ENCODE results near the gene ITGB5.

The ITGB5 gene

DNA sequence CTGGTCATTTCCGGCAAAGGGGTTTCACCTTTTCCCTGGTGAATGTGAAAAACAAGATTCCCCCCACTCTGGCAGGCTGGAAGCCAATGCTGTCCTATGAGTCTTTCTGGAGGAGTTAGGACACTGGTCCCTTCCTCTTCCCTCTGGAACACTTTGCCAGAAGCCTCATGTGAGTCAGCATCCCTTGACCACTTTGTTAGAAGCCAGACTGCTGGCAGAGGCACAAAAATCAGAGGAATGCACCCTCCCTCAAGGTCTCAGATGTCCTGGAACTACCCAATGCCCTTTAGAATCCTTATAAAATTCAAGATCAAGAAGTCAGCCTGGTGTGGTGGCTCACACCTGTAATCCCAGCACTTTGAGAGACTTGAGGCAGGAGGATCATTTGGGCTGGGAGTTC lies 26.6 kb downstream of the ITGB5 start:
- DNase-seq = no peak

DNA sequence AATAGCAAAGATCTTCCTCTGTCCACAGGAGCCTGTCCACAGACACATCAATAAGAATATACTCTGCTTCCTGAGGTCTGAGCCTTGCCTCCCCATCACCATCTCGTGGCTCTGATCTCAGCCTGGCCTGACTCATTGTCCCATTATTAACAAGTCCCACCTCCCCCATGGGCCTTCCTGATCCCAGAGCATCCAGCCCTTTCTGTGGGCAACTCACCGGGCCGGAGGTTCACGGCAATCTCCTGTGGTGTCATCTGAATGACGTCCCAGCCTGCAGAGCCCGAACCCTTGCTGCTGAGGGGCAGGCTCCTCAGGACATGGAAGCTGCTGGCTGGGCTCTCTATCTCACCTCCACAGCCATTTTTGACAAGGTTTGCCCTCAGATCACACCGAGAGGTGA lies 28.1 kb downstream of the ITGB5 start:
- DNase-seq = no peak

GRCh38 chr3:124858275-124858674 lies 28.9 kb downstream of the ITGB5 start:
- DNase-seq = no peak

GRCh38 chr3:124856677-124857076 lies 30.5 kb downstream of the ITGB5 start:
- no peak for DNase-seq

GRCh38 chr3:124854009-124854408 lies 33.2 kb downstream of the ITGB5 start:
- no peak for DNase-seq

DNA sequence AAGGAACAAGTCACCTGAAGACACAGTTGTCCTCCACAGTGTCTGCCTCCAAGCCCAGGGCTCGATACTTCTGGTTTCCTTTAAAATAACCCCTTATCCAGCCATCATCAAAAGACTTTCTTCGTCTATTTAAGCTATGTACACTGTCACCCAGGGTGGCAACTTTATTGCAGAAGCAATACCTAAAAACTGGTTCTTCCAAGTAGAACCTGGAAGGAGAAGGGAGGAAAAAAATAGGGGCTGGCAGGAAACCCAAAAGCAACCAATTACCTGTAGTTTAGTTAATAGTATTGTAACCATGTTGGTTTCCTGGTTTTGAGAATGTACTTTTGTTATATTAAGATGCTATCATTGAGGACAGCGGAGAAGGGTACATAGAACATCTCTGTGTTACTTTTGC lies 33.7 kb downstream of the ITGB5 start:
- DNase-seq = no peak

DNA sequence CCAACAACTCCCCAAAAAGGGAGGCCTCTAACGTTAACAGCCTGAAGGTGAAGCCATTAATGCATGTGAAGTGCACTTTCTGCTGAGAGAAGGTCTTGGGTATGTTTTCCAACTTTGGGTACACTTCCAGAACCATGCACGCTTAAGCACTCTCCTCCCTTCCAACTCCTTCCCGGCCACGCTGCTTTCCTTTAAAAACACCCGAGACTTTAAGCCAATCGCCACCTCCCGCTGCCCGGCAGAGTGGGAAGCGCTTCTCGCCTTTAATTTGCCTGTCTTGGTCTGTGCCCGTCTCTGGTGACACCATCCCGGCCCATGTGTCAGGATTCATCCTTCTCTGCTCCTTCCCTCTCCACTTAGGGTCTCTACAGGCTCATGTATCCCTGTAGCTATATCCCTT lies 35.3 kb downstream of the ITGB5 start:
- DNase-seq = no peak

- no peak for DNase-seq
These were observed 36.0 kb downstream of the ITGB5 start for GRCh38 chr3:124851136-124851535.

DNA sequence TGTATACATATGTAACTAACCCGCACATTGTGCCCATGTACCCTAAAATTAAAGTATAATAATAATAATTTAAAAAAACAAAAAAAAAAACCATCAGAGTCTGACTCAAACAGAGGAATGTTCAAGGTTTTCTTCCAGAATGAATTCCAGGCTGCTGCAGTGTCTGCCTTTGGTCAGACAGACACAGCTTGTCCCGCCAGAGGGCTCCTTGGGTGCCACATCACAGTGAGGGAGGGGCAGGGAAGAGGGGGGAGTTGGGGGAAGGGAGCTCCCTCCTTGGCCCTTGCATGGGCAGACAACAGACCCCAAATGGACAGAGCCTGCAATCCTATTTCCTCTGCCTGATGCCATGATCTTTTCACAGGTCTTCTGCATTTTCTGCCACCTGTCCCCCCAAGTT lies 36.5 kb downstream of the ITGB5 start:
- no peak for DNase-seq

GRCh38 chr3:124850212-124850611 lies 37.0 kb downstream of the ITGB5 start:
- no peak for DNase-seq

DNA sequence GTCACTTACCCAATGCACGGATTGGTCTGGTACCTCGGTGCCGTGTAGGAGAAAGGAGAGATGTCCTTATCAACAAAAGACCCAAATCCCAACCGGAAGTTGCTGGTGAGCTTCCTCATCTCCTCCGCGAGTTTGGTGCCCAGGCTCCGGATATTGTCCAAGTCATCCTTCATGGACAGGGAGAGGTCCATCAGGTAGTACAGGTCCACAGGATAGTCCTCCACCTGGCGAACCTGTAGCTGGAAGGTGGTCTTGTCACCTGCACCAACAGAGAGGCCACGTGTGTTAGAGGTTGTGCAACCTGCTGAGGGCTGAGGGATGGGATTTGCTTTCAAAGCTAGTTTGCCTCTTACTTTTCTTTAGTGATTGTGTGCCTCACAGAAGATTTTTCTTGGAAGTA lies 38.9 kb downstream of the ITGB5 start:
- DNase-seq = no peak

GRCh38 chr3:124847863-124848262 lies 39.3 kb downstream of the ITGB5 start:
- no peak for DNase-seq

DNA sequence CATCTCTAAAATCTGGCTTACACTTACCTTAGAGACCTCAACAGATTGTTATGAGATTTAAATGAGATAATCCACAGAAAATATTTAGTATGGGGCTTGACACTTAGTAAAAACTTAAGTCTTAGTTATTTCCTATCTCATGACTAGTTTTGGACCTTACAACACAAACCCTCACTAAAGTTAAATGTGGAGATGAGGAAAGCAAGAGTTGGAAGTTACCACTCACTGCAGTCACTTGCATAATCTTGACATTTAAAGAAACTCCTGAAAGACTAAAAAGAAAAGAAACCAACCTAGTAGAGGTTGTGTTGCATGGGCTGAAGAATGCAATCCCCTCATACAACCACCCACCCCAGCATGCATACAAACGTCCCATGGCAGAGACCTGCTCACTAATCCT lies 40.1 kb downstream of the ITGB5 start:
- DNase-seq = no peak

DNA sequence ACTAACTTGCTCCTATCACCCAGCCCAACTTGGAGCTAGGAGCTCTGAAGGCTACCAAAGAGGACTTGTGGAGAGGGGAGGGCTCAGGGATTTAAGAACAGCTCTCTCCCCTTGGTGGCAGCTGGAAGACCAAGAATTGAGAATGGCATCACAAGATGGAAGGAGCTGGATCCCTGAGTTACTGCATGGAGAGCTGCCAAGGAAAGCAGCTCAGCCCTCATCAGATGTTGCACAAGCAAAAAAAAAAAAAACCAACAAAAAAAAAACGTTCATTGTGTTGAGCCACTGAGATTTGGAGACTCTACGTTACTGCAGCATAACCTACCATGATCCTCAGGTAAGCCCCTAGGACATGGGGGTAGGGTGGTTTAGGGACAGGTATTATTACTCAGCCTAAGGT lies 41.0 kb downstream of the ITGB5 start:
- no peak for DNase-seq

DNA sequence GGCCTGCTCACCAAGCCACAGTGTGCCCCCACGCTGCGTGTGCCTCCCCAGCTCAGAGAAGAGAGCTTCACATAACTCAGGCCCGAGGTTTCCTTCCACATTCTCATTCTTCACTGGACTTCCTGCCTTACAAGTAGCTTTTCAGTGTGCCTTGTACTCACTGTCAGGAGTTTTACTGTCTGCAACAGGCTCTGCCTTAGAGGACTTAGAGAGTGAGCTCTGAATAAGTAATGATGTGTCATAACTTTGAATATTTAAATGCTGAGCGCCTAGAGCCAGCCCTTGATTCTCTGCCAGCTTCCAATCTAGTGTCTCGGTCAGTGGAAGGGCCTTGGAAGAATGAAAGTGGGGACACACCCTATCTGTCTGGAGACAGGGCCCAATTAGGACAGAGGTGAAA lies 41.8 kb downstream of the ITGB5 start:
- no peak for DNase-seq

DNA sequence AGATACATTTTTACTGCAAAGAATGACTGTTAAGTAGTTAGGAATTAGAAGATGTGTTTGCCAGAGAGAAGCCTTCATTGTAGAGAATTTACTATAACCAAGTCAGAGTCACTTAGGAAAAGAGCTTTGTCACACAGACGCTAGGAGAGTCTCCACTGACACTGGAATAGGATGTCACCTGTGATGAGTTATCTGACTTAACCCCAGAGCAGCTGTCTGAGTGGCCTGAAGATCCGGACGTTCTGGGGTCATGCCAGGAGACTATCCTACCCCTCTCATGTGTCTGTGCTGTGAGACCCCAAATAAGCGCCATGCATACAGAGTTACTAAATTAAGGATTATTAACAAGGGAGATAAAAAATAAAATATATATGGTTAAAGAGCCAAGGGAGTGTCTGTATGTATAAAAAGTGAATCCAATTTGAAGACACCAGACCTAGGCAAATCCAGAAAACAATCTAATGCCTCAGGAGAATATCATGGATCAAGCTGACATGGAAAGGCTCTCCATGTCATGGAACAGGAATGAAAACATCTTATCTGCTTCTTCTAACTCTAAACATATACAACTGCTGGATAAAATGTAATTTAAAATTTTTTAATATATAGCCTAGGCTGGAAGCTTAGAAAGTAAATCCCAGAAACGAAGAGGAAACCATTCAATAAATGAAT lies 43.5 kb downstream of the ITGB5 start:
- DNase-seq = no peak

DNA sequence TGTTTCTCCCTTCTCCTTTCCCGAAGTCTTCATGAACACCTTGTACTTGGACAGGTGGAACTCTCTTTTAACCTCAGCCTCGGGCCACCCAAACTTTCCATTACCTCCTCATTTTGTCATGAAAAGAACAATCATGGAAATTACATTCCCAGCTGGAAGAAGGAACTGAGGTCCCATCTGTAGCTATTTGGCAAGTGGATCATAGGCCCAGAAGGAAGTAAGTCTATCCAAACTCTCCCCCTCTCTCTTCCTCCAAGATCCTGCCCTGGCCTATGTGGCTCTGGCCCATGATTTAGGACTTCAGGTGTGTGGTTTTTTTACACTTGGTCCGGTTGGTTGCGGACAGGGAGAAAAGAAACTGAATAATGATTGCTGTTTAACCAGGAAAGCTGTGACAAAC lies 44.1 kb downstream of the ITGB5 start:
- no peak for DNase-seq

DNA sequence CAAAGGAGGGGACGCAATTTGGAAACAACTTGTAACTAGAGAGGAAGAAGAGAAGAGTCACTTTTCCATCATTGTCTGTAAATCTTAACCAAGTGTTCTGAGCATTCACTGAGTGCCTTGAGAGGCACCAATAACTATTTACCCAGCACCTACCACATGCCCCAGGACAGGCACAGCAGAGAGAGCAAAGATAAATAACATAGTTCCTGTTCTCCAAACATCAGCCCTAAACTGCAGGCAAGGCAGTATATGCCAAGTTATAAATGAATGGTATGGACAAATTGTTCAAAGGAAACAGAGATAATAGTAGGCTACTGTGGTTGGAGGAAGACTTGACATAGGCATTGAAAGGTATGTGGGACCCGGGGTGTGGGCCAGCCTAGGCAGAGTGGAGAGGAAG lies 45.6 kb downstream of the ITGB5 start:
- DNase-seq = no peak

DNA sequence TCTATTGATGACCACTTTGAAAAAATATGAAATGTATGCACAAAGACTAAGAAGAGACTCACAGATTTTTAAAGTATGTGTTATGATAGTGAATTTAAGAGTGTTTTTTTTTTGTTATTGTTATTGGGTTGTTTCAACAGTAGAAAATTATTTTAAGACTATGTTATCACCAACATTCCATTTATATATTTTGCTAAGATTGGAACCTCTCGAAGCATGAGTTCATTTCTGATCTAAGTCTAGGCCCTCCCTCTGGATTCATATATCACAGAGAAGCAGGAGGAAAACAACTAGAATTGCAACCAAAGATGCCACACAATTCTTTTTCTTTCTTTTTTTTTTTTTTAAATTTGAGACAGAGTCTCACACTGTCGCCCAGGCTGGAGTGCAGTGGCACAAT lies 46.8 kb downstream of the ITGB5 start:
- DNase-seq = no peak

DNA sequence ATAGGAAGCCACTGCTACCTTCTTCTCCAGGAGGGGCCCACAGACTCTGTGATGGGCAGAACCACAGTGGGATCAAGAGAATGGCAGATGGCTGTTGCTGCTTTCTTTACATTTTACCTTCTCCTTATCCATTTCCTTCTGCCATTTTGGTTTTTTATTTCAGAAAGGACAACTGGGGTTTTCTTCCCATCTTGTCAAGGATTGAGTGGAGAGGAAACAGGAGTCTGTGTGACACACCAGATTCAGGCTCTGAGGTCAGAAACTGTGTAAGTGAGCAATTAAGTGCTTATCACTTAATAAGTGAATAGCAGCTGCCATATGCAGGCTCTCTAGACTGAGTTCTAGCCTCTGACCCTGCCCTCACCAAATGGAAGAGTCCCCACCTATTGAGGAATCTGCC lies 47.3 kb downstream of the ITGB5 start:
- no peak for DNase-seq

DNA sequence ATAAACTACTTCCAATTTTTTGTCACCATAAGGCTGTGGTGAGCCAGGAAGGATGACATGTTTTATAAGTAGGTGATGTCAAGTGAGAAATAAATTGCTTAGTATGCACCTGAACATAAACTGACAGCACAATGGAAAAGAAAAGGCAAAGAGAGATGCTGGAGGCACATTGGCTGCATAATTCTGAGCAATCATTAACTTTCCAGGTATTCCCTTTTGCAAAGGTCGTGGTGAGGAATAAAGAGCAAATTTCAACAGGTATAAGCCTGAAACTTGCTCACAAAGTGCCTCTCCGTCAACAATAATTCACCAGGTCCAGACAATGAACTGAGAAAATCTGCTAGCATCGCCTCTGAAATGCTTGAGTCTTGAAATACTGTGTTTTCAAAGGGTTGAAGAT lies 48.2 kb downstream of the ITGB5 start:
- no peak for DNase-seq

- DNase-seq = no peak
These were observed 49.4 kb downstream of the ITGB5 start for GRCh38 chr3:124837730-124838186.

GRCh38 chr3:124837065-124837464 lies 50.1 kb downstream of the ITGB5 start:
- DNase-seq = no peak

GRCh38 chr3:124836448-124836847 lies 50.7 kb downstream of the ITGB5 start:
- no peak for DNase-seq

All from stimulated activated CD8-positive, alpha-beta memory T cell treated with anti-CD3 and anti-CD28 coated beads, Interleukin-4, amount 100 ng/mL, for 48 hours (primary cell).